COLO829 (cell line): ENCODE data around the gene USP35.
A peak's percentile ranks its signal among the peaks of the same experiment; 100 is the strongest.
"Not testable (repeated sequence)": the region's sequence is repeated elsewhere in the genome, so short reads cannot be mapped to it uniquely, and the experiment has no call there.

Experiments used
- DNase-seq: peaks from one replicate; pipeline ENCODE4 v3.0.0; 2012; ENCODE audit warnings: low spot score

Gene USP35

DNA sequence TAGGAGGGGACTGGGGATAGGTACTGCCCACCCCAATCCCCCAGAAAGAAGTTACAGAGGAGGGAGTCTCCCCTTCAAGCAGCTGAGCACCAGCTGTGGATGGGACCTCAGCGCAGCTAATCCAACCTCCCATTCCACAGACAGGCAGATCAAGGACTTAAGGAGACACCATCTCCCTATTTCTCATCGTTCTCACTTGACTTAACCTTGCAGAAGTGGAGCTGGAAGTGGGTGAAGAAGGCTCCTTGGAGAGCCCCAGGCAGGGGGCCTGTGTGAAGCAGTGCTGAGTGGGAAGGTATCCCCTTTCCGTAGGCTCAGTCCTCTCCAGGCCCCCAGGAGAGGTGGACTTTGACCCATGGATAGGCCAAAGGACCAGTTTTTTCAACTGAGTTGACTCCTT lies 27.3 kb downstream of the USP35 start:
- no peak for DNase-seq

DNA sequence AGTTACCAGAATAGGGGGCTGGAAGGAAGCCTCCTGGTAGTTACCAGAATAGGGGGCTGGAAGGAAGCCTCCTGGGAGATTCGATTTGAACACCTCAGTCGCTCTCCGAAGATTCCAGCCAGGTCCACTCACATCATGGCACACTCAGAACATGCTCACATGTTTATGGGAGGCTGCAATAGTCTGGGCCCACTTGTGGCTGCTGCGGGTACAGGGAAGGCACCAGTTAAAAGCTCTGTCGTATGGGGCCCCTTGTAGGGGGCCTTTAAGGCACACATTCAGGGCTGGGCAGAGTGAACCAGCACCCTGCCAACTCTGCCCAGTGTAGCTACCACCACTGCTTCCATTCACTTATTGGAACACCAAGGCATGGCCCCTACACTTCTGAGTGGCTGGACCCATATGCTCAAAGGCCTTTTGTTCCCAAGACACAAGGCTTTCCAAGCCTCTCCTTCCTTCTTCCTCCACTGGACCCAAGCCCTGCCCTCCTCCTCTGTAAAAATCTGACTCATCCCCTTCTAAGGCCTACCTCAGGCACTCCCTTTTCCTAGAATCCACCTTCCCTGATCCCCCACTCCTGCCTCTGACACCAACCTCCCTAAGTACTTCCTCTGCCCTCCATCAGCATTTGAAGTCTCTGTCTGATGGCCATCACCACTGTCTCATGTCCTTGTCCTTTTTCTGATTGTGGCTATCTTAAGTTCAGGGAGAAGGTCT lies 28.0 kb downstream of the USP35 start:
- DNase-seq = no peak

DNA sequence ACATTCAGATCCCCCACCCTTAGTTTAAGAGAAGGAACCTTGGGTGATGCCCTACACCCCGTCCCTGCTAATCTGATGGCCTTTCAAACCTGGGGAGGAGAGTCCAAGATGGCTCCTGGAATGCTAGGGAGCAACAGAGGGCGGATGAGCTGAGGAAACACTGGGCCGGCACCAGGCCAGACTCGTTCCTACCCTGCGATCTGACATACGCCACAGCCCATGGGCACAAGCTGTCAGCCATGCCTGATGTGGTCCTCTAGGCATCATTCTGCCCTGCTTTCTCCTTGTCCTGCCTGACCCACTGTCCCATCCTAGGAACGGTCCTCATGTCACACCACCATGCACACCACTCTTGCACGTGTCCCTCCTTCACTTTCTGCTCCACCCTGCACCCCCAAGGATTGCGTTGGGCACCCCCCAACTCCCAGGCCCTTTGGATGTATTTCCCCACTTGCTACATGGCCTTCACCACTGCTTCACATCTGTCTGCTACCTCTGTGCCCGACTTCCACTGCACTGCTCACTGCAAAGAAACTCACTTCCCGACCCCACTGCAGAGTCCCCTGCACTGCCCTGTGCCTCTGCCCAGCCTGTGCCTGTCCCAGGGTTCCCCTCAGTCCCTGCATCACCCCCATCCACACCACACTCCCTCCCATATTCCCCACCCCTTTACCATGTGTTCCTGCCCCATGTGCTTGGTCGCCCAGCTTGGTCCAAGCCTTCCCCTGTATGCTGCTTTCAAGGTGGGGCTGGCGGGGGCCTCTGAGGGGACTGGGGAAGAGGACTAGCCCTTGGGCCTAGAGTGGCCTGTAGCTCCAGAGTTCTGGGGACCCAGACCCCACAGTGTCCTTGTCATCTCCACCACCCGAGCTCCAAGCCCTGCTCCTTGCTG lies 29.2 kb downstream of the USP35 start:
- no peak for DNase-seq

DNA sequence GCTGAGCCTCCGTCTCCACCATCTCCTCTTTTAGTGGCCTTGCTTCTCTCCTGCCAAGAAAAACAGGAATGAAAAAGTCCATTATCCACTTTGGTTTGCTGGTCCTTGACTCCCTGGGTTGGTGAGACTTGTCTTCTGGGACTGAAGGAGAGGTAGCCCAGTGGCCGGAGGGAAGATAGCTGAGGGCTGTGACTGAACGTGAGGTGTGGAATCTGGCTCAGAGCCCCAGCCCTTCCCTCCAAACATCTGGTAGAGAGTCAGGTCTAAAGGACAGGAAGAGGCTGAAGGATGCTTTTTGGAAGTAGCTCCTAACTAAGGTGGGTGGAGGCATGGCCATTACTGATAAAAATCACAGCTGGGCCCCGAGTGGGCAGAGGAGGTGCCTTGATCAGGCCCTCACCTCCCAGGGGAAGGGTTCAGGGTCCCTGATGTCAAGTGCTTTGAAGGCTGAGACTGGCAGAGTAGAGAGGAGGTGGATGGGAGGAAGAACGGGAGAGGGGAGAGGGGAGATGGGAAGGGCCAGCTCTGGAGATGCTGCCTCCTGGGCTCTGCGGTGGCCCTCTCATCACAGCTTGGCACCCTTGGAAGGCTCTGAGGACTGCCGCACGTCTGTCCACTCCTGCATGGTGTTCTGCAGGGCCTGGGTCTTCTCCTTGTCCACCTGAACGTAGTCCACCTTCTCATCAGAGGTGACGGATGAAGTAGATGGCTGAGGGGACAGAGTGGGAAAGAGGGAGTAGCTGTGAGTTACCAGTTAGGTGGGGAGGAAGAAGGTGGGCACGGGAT lies 30.2 kb downstream of the USP35 start:
- DNase-seq = no peak

DNA sequence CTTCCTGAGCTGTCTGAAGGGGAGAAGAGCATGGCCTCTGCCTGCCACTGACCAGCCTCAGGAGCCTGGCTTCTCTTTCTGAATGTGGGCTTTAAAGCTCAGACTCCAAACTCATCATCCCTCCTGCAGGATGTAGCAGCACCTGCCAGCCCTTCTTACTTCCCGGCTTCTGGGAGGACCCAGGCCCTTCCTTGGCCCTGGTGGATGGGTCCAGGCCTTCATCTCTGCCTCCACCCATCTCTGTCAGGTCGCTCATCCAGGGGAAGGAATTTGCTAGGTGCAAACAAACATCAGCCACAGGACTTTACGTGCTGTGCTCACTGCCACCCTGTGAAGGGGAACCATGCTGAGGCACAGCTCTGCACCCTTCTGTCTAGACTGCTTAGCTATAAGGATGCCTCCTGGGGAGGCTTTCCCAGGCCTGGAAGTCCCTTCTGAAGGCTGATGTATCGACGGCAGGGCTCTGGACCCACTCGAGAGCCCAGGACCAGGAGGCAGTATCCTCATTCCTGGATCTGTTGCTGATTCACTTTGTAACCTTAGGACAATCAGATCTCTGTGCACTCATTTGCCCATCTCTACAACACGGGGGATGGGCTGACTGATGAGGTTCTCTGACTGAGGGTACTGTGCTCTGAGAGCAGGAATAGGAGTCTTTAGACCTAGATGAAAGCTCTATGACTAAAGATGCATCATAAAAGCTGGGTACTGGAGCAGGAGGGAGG lies 30.9 kb downstream of the USP35 start:
- no peak for DNase-seq

DNA sequence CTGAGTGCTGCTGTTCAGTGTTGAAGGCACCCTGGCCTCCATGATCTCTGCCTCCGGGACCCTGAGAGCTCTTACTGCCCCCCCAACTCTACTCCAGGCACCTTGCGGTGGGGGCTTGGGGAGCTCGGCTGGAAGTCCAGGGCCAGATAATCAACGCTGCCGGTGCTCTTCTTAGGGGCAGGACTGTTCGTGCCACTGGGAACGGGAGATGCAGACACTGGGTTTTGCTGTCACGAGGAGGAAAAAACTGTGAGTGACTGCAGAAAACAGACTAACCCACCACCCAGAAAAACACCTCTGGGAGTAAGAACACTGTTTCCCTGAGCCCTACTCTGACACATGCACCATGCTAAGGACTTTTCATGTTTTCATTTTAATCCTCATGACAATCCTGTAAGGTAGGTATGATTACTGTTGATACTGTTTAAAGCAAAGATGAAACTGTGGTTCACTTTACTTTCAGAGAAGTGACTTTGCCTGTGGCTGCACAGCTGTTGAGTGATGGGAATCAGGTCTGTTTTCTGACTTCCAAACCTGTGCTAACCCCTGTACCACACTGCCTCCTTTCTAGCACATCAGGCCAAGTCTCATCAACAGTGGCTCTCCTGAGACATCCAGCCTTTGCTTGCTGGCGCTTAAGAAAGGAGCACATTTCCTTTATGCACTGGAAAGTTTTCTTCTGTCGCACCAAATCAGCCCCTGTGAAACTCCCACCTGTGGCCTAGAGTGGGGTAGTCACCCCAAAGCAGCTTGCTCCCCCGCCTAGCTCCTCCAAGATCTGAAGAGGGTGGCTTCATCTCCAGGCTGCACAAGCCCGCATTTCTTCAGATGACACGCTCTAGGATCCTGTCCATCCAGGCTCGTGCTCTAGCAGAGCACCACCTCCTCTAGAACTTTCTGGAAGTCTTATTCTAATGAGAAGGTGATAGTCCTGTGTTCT lies 31.8 kb downstream of the USP35 start:
- DNase-seq = no peak

DNA sequence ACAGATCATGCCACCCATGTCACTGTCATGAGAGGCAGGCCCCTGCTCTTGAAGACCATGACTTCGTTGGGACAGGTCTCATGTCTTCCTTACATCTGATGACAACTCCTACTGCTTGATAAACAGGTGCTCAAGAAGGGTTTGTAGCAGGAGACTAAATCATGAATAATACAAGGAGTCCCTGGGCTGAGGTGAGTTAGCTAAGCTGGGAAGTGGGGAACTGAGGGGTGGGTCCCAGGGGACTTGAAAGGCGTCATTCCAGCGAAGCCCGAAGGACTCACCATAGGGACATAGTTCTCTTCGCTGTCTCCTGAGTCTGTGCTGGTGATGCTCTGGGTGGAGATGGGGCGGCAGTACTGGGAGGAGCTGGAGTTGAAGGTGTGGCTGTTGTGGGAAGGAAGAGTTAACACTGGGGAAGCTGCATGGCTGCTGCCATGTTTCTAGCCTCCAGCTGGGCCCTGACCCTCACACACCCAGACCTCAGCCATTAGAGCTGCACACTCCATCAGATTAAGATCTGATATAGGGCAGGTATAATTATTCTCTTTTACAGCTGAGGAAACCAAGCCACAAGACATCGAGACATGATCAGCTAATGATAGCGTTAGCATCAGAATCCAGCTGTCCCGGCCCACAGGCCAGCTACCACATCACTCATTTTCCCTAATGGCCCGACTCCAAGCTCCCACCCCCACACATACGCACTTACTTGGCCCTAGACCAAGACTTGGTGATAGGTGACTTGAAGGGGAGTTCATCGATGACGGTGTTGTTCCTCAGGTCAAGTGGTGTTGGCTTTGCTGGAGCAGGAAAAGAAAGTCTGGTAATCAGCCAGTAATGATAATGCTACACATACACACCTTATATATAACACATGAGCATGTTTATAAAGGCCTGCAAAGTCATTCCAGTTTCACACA lies 32.9 kb downstream of the USP35 start:
- no peak for DNase-seq

DNA sequence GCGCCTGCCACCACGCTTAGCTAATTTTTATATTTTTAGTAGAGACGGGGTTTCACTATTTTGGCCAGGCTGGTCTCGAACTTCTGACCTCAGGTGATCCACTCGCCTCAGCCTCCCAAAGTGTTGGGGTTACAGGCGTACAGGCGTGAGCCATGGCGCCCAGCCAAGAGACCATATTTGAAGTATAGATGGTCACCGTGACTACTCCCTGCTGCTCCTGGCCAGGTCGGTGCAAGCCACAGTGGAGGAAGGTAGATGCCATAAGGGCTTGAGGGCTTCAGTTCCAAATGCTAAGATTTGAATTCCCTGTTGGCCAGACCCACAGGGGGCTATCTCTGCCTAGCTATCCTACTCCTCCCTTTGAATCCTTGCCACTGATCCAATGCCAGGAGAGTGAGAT lies 34.0 kb downstream of the USP35 start:
- DNase-seq = not testable (repeated sequence)

DNA sequence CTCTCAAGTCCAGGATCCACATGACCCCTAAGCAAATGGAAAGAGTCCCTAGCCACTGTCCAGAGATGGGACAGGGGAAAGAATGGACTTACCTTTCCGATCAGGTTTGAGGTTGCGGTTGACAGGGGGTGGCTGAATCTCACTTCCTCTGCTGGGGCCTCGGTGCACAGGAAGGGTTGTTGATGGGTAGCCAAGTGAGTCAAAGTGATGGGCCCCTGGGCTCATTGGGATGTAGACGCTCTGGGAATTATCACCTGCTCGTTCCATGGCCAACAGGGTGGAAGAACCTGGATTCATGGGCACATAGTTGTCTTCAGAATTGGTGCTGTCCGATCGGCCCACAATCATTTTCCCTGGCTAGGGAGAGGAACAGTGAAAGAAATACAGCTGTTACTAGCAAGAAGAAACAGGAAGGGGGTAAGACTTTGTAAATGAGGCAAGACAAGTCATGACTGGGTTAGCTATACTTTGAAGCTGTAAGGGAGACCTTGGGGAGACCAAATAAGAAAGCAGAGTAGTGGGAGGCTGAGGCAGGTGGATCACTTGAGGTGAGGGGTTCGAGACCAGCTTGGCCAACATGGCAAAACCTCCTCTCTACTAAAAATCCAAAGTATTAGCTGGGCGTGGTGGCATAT lies 34.7 kb downstream of the USP35 start:
- no peak for DNase-seq

DNA sequence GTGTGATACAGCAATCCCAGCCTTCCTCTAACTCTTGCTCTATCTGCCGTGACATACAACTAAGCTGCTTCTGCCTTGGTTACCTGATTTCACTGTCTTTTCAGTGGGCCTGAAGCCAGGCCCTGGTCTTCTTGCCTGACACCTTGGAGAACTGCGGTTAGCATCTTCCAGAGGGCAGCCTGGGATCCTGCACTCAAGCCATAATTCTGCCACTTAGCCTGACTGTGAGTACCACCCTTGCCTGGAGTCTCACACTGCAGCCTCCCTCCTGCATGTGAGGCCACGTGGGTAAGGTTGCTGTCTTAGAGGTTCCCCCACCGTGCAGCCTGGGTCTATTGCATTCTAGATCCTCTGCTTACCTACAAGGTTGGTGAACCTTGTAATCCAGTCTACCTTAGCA lies 35.8 kb downstream of the USP35 start:
- no peak for DNase-seq

DNA sequence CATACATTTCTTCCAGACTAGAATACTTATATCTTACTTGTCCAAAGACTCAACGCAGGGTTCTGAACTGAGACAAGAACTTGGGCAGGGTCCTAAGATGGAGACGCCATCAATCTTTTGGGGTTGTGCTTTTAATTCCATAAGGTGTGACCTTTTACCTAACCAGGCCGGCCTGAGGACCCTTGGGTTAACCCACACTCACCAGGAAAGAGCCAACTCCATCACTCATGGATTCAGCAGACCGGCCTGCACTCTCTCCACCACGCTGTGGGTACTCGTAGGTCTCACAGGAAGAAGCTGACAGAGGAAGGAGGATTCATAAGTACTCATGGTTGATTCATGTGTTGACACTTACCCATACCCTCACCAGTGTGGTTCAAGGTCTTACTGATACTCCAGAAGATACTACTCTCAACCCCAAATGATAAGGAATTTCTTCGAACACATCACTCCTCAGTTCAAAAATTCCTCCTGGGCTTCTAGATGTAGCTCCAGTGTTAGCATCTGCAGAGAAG lies 36.2 kb downstream of the USP35 start:
- no peak for DNase-seq

DNA sequence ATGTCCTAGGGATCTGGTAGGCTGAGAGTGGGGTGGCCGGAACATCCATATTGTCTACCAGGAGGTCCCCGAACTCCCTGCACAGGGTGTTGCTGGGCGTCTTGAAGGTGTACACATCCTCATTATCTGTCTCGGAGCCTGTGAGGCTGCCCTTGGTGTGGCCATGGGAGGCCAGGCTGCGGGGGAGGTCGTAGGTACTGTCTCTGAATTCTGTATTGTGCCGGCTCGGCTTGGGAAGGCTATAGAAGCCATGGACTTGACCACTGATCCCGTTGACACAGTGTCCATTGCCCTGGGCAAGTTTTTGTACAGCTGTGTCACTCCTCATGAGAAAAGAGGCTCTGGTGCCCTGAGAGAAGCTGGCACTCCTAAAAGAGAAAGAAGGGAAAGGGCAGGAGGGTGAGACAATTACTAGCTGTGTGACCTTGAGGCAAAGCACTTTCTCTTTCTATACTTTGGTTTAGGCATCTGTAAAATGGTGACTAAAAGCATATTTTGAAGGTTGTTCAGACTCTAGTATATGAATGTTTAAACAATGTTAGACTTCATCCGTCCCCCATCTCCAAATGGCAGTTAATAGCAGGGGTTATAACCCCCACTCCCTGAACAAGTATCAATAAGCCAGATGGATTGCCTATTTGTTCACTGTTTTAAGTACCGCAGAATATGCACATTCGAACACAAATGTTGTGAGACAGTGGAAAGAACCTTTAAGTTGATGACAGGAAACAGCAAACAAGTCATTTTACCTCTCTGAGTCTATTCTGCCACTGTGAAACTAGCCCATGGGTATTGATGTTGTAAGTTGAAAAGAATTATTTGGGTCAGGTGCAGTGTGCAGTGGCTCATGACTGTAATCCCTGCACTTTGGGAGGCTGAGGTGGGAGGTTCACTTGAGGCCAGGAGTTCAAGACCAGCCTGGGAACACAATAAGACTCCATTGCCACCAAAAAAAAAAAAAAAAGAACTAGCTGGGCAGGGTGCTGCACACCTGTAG lies 38.3 kb downstream of the USP35 start:
- DNase-seq = no peak

DNA sequence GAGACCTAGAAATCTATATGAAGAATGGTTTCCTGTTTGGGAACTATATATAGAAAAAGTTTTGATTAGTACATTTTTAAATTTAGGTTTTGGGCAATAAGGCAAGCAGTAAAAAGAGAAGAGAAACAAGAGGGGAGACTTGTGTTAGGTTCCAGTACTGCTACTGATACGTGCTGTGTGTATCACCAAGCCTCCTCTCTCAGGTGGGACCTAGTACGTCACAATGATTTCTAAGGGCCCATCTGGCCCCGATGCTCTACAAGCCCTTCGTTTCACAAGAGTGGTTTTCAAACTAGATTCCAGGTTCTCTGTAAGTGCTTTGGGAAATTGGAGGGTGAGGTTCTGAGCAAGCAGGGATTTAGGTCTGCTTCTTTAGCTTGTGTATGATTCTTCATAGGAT lies 39.2 kb downstream of the USP35 start:
- DNase-seq = no peak

DNA sequence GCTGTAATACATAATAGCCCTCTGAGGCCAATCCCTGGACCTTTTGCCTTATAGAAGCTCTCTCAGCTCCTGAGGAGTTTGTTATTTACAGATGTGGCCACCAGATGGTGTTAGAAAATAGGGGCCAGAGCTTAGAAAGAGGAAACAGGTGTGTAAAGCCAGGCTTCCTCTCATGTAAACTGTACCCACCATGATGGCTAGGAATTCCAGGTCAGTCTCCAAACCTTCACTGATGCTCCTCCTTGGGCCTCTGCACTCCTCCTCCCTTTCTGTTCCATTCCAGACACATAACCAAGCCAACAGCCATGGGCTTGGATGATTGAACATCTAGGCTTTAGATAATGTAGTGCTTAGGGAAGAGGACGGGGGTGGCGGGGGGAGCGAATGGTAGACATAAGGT lies 39.7 kb downstream of the USP35 start:
- DNase-seq = peak; percentile 66

DNA sequence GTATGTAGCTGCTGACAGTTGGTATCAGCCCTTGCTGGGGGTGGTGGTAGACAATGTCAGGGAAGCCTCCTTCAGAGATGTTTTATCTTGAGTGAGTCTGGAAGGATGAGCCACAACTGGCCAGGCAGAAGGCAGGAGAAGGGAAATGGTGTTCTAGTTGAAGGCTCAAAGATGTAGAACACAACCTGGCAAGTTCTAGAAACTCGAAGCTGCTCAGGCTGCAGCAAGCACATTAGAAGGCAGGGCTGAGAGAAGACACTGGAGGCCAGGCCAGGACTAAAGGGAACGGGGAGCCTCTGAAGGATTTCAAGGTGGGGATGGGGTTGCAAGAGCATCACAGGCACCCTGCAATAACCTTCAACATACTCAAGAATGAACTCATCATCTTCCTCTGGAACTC lies 40.4 kb downstream of the USP35 start:
- DNase-seq = no peak

DNA sequence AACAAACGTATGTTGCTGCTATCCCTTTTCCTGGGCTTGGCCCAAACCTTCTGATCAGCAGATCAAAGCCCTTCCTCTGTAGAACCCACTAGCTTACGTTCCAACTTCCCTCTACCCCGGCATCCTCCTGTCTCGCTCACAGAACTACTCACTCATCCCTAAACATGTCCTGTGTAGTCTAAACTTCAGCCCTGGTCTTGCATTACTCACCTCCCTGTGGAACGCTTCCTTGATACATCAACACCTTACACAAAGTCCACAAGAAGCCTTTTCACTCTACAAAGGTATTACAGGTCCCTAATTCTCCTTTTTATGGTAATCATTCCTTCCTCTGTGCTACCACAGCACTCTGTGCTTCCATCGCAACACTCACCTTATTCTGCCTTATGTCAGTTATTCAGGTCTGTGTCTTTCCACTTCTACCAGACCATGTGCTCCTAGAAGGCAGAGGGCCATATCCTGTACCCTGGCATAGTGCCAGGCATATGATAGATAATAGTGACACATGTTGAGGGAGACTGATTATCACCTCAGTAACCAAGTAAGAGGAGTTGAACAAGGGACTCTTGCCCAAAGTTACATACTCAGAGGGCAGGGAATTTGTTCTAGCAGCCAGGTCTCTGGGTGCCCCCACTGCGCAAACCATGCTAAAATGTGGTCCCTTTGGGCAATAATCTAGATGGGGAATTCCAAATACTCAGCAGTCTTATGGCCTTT lies 41.6 kb downstream of the USP35 start:
- DNase-seq = no peak

DNA sequence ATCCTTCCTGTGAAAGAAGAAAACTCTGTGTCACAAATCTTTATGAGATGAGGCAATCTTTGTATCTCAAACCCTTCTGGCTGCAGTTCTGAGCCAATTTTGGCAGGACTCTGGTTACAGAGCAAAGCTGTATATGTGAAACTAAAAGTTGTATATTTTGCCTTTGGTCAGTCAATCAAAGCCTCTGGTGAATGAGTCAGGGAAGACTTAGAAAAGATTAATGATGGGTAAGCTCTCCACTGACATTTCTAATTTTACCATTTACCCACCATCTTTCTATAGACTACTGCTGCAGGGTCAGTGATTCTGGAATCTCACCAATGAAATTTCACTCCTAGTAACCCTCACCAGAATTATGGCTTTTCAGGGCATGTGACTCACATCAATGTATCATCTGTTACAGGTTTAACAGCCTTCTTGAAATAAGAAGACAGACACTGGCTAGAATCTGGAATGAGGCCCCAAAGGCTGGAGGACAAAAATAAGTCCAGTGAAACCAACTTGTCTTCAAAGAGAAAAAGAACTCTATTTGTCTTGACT lies 43.3 kb downstream of the USP35 start:
- DNase-seq = peak; percentile 35
